Rectal smooth muscle tissue (tissue), 1 donor: ENCODE data around the gene ZDHHC4.
"Not testable (repeated sequence)": the region's sequence is repeated elsewhere in the genome, so short reads cannot be mapped to it uniquely, and the experiment has no call there.

Experiments
- H3K27ac ChIP-seq: one replicate; pipeline ENCODE4 v1.7.0; 2013; ENCODE audit warnings: low read depth, low read length, inconsistent platforms
- H3K27me3 ChIP-seq: one replicate; pipeline ENCODE4 v1.7.0; 2013; ENCODE audit warnings: low read length; ENCODE audit not compliant: control insufficient read depth, insufficient read depth
- H3K36me3 ChIP-seq: one replicate; pipeline ENCODE4 v1.7.0; 2013; ENCODE audit warnings: low read length; ENCODE audit not compliant: control insufficient read depth, insufficient read depth
- H3K4me1 ChIP-seq: one replicate; pipeline ENCODE4 v1.7.0; 2013; ENCODE audit warnings: low read length; ENCODE audit not compliant: control insufficient read depth, insufficient read depth
- H3K4me3 ChIP-seq: one replicate; pipeline ENCODE4 v1.7.0; 2013; ENCODE audit warnings: low read length
- H3K9ac ChIP-seq: one replicate; pipeline ENCODE4 v1.7.0; 2013; ENCODE audit warnings: low read length

The ZDHHC4 gene

GRCh38 chr7:6571160-6571779, 6.0 kb upstream of the ZDHHC4 start:
- no peak overlapping the region for H3K9ac ChIP-seq
- no peaks in the 10 kb centered on the region for H3K36me3 ChIP-seq
- no peak overlapping the region for H3K4me3 ChIP-seq
- no peaks in the 10 kb centered on the region for H3K27me3 ChIP-seq
- H3K27ac ChIP-seq = no peak overlapping the region
- H3K4me1 ChIP-seq = no peaks in the 10 kb centered on the region

GRCh38 chr7:6575281-6576023, 1.8 kb upstream of the ZDHHC4 start:
- H3K36me3 ChIP-seq = no peaks in the 10 kb centered on the region
- H3K4me3 ChIP-seq = no peak overlapping the region
- H3K27ac ChIP-seq = no peak overlapping the region
- H3K4me1 ChIP-seq = no peaks in the 10 kb centered on the region
- H3K27me3 ChIP-seq = no peaks in the 10 kb centered on the region
- H3K9ac ChIP-seq = no peak overlapping the region

GRCh38 chr7:6576024-6576866, 1.0 kb upstream of the ZDHHC4 start:
- no peak overlapping the region for H3K9ac ChIP-seq
- H3K4me1 ChIP-seq = no peaks in the 10 kb centered on the region
- H3K4me3 ChIP-seq = peak overlapping the region; percentile 68
- peaks cover 7% of the 10 kb centered on the region for H3K36me3 ChIP-seq
- no peak overlapping the region for H3K27ac ChIP-seq
- no peaks in the 10 kb centered on the region for H3K27me3 ChIP-seq

- H3K36me3 ChIP-seq, H3K27me3 ChIP-seq, H3K4me1 ChIP-seq, H3K9ac ChIP-seq: not testable (repeated sequence)
- H3K4me3 ChIP-seq = peak overlapping the region; percentile 68
- peak overlapping the region; percentile 88 for H3K27ac ChIP-seq
Measured at GRCh38 chr7:6576867-6577368, 336 bp upstream of the ZDHHC4 start.

GRCh38 chr7:6578114-6579084, 1.1 kb downstream of the ZDHHC4 start:
- Histone ChIP-seq H3K4me1 (no peaks in the 10 kb centered on the region), H3K27ac (peak overlapping the region; percentile 88), H3K9ac (no peak overlapping the region), H3K4me3 (no peak overlapping the region), H3K36me3 (peaks cover 14% of the 10 kb centered on the region), H3K27me3 (no peaks in the 10 kb centered on the region)

- H3K27me3 ChIP-seq = no peaks in the 10 kb centered on the region
- H3K36me3 ChIP-seq = peaks cover 15% of the 10 kb centered on the region
- H3K4me3 ChIP-seq = no peak overlapping the region
- H3K27ac ChIP-seq = no peak overlapping the region
- no peak overlapping the region for H3K9ac ChIP-seq
- H3K4me1 ChIP-seq = no peaks in the 10 kb centered on the region
Measured at GRCh38 chr7:6579446-6579845, 2.2 kb downstream of the ZDHHC4 start.

GRCh38 chr7:6585746-6586432, 8.6 kb downstream of the ZDHHC4 start:
- not testable (repeated sequence) for H3K27ac ChIP-seq, H3K4me1 ChIP-seq, H3K4me3 ChIP-seq, H3K9ac ChIP-seq, H3K27me3 ChIP-seq
- peaks cover 17% of the 10 kb centered on the region for H3K36me3 ChIP-seq

- H3K36me3 ChIP-seq = peaks cover 12% of the 10 kb centered on the region
- H3K4me3 ChIP-seq = no peak overlapping the region
- peaks cover 7% of the 10 kb centered on the region for H3K4me1 ChIP-seq
- no peak overlapping the region for H3K9ac ChIP-seq
- no peaks in the 10 kb centered on the region for H3K27me3 ChIP-seq
- H3K27ac ChIP-seq = no peak overlapping the region
Measured at GRCh38 chr7:6588566-6588965, 11.3 kb downstream of the ZDHHC4 start.

GRCh38 chr7:6589151-6589828, 12.0 kb downstream of the ZDHHC4 start:
- Histone ChIP-seq H3K27me3 (no peaks in the 10 kb centered on the region), H3K4me3 (peak overlapping the region; percentile 59), H3K4me1 (peaks cover 7% of the 10 kb centered on the region), H3K9ac (no peak overlapping the region), H3K27ac (peak overlapping the region; percentile 32), H3K36me3 (peaks cover 16% of the 10 kb centered on the region)

GRCh38 chr7:6589829-6590644, 12.8 kb downstream of the ZDHHC4 start, which contains the start of gene INTS15:
Gene INTS15, plus strand, starts transcription at chr7:6590021. Its CDS starts 263 bp downstream, at chr7:6590284.
- peak within 1 kb of the TSS; percentile 72 for H3K27ac ChIP-seq

More at GRCh38 chr7:6589829-6590644, 12.8 kb downstream of the ZDHHC4 start, which contains the start of gene INTS15:
- Histone ChIP-seq H3K27me3 (no peaks in the 10 kb centered on the region), H3K4me3 (peak within 1 kb of the TSS; percentile 98), H3K9ac (peak within 1 kb of the TSS; percentile 49), H3K36me3 (peaks cover 14% of the 10 kb centered on the region), H3K4me1 (peaks cover 7% of the 10 kb centered on the region)
